Activated T-cell treated with anti-CD3 and anti-CD28 coated beads for 48 hours (primary cell): Measurements from ENCODE around the gene MPEG1.

Source experiments
- DNase-seq: peaks from one replicate; pipeline ENCODE4 v3.0.0-alpha.2; 2020; ENCODE audit warnings: low read depth

Gene MPEG1, protein sequence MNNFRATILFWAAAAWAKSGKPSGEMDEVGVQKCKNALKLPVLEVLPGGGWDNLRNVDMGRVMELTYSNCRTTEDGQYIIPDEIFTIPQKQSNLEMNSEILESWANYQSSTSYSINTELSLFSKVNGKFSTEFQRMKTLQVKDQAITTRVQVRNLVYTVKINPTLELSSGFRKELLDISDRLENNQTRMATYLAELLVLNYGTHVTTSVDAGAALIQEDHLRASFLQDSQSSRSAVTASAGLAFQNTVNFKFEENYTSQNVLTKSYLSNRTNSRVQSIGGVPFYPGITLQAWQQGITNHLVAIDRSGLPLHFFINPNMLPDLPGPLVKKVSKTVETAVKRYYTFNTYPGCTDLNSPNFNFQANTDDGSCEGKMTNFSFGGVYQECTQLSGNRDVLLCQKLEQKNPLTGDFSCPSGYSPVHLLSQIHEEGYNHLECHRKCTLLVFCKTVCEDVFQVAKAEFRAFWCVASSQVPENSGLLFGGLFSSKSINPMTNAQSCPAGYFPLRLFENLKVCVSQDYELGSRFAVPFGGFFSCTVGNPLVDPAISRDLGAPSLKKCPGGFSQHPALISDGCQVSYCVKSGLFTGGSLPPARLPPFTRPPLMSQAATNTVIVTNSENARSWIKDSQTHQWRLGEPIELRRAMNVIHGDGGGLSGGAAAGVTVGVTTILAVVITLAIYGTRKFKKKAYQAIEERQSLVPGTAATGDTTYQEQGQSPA

DNA sequence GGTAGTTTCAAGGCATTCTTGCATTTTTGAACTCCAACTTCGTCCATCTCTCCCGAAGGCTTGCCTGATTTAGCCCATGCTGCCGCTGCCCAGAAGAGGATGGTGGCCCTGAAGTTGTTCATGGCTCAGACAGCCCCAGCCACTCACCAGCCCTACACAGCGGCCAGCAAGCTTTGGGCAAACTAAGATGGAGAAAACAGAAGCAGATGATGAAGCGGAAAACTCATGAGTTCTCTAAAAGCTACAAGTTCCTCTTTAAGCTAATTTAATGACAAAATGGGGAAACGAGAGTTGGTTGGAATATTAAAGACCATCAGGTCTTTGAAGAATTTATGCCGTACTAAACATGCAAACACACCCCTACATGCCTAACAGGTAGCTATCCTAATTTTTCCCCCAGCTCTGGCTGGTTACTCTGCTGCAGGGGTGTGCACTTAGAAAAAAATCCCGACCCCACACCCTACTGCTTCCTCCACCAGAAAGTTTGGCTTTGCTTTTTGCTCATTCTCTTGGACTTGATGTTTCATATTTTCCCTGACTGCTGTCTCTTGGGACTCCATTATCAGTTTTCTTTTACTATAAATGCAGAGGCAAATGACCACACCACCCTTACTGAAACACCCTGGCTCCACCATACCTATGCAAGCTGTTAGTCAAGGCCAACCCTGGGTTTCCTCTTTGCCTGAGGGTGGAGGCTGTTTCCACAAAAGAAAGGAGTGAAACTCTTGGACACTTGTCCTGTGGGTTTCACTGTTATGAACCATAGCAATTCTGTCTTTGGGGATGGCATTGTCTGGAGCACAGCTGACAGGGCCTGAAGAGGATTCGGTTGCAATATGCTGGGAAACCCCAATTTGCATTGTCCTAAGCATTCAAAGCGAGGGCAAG lies at the start of gene MPEG1:
MPEG1 (minus strand) TSS at position 184 of the 888 bp plus-strand sequence; CDS start at position 122, 62 bp downstream.
- no peak for DNase-seq

DNA sequence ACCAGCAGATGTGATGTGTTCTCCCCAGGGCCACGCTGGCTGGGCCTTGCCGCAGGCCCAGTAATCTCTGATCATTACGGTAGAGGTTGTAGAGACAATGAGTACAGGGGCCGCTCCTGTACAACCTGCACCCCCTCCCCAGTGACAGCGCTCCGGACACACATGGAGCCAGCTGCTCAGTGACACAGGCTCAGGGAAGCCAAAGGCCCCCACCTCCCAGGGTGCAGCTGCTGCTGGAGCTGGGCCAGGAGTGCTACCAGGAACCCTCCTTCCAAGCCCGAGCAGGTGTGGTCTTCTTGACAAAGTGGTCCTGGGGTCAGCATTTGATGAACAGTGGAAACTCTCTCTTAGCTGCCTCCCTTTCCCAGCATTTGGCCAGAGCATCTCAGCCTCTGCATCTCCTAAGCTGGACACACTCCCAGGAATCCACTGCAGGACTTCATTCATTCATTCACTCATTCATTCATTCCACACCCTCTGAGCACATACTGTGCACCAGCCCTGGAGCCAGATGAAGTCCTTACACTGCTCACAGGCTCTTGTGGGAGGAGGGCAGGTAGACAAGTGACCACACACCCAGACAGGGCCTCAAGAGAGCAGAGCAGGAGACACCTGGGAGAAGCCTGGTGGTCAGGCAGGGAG lies 49.6 kb upstream of the MPEG1 start:
- DNase-seq = no peak

DNA sequence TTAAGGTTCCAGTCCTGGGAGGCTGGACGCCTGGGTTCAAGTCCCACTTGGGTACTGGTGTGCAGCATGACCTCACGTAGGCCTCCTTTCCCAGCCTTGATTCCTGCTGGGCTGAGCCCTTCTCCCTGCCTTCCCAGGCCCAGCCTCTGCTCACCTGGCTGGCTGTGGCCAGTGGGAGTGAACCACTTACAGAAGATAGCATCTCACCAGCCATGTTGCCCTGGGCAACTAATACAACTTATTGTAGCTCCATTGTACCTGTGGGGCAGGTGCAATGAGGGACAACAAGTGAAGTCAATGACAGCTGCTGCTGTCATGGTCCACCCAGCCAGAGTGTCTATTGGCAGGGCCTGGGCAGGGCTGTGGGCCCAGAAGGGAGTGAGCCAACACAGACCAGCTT lies 48.4 kb upstream of the MPEG1 start:
- no peak for DNase-seq

DNA sequence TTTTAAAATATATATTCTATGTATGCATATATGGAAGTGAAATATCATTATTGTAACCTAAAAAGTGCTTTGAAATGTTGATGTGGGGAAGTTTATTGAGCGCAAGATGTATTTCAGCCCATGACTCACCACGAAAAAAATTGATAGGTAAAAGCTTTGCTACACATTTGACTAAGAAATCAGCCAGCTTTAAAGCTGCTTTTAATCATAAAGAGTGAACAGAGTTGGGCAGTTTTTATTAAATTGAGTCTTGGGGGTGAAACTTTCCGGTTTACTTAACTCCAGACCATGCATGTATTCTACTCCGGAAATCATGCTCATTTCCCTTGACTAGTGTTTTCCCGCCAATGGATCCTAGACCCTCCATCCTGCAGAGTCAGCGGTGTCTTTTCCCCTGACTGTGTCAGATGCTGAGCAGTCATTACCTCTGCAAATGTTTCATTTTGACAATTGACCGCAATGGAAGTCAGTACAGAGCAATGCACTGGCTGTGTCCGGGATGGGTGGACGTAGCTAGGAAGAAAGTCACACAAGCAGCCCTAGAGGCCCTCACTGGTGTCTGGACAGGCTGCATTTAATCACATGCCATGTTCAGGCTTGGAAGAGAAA lies 47.2 kb upstream of the MPEG1 start:
- no peak for DNase-seq

DNA sequence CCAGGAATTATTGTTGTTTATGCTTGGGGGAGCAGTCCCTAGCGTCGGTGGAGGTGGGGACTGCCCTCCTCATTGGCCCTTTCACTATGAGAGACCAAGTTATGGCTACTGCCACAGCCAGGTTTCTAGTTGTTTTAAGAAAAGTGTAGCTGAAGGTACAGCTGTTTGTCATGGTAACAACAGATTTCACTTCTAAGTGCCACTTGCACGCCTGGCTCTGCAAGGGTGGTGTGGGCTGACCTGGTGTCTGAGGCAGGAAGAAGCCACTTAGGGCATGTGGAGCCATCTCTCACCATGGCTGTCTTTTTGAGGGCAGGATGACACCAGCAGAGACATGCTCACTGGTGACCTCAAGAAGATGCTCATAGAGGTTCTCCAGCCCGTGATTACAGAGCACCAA lies 46.3 kb upstream of the MPEG1 start:
- no peak for DNase-seq

DNA sequence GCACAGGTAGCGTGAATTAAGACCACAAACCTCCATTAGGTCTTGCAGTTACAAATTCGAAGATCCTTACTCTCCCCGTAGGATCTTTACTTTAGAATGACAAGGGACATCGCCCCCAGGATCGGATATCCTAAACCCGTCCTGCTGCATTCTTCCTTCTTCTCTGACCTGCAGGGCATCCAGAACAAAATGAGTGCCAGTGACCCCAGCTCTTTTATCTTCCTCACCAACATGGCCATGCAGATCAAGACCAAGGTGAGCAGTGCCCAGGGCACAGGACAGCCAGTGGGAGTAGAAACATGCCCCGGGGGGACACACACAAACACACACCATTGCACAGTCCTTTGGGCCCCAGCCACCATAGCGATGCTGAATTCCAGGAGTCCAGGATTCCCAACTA lies 42.6 kb upstream of the MPEG1 start:
- DNase-seq = no peak

DNA sequence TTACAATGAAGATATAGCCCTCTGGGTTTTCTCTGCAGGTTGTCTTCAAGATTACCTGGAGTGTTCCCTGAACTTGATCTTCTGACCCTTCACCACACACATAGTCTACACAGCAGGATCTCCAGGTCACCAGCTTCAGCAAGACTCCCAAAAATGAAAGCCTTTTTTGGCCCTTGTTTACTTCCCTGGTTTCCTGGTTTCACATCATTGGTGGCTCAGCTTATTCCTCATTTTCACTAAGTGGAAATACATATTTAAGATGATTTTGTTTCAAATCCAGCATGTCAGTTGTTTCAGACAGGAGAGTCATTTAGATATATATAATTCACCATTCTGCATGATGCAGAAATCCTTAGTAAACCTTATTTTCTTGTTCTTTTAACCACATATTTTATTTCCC lies 41.6 kb upstream of the MPEG1 start:
- no peak for DNase-seq

DNA sequence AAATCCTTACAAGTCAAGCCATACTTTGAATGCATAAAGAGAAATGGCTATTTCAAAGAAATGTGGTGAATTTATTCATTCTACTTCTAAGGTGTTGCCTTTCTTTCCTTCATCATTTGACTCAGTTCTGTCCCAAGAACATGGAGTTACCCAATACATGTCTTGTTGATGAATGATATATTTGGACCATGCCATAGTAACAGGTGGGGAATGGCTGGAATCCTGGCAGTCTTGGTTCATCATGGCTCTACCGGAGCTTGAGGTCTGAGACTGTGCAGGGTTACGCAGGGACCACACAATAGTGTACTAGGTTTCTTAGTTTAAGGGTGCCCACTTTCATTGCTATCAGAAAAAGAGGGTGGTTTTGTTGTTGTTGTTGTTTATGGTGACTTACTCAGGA lies 40.3 kb upstream of the MPEG1 start:
- DNase-seq = no peak

DNA sequence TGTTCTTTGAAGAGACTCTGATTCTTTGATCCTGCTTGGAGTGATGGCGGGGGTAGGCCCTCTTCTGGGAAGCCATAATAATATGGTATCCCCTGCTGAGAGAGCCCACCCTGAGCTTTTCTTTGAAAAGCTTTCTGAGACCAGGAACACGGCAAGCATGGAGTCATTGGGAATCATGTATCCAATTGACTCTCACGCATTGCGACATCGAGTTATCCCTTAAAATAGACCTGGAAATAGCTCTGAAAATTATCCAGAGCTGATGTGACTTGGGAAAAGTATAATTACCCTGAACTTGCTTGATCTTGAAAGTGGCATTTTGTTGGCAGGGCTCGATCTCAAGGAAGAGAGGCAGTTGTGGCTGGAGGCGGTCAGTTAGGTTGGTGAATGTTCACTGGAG lies 36.8 kb upstream of the MPEG1 start:
- DNase-seq = no peak

DNA sequence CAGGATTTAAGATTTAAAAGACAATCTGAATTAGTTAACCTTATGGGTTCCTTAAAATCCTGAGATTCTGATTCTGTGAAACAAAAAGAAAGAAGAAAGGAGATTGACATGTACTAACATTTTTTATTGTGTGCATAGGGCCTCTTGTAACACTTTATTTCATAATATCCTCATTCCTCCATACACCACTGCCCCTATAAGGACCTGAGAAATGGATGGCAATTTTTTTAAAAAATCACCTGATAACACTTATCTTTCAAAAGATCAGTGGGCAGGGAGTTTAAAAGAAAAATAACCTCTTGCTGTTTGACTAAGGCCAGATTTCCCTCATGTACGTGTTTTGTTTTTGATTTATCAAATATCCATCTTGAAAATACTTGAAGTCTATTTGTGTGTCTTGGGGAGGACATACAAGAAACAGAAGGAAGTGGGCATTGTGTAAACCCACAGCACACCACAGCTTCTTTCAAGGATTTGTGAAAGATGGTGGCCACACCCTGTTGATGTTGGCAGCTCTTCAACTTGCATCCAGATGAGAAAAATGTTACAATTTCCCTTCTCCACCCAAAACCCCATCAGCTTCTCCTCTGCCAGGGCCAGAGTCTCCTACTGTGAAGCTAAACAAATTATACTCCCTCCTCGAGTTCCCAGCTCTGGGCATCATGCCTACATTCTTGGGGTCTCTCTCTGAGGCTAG lies 35.0 kb upstream of the MPEG1 start:
- DNase-seq = no peak

DNA sequence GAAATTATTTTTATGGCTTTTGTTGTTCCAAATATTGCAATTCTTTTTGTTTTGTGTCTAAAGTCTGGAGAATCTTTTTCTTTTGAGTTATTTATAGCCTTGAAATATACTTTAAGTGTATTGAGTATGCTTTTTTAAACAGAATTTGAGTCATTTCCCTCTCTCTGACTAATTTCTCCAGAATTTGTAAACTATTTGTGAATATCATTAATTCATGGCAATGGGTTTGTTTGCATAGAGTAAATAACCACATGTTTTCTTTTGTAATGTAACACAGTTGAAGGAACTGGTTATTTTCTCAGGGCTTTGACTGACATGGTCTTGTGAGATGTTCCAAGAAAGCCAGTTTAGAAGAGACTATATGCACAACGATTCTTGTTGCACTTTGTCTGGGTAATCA lies 30.9 kb upstream of the MPEG1 start:
- DNase-seq = no peak

DNA sequence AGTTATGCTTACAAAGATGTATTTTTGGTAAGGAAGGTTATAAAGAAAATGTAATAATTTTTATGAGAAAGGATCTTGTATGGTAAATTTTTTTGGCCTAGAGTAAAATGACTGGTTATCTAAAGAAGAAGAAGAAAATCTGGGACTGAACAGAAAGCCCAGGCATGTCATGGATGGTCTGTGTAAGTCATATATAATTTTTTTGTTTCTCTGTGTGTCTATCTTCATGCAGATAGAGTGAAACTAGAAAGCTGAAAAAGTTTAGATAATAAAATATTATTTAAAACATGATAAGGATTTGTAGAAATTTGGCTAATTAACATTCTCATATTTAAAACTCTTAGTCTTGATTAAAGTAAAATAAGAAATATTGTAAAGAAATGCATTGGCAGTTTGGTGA lies 27.6 kb upstream of the MPEG1 start:
- no peak for DNase-seq

DNA sequence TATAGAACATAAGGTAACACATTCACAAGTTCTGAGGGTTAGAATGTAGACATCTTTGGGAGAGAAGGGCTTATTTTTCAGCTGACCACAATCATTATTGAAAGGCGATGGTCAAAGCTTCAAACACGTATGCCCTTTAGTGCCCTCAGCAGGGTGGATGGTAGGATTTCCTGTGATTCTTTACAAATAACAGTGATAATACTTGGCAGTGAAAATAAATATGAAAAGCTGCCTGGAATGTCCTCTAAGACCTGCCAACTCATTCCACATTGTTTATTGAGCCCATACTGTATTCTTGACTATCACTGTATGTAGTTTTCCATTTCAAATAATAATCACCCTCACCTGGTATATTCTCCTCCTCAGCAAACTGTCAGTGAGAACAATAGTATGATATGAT lies 13.7 kb upstream of the MPEG1 start:
- DNase-seq = no peak

DNA sequence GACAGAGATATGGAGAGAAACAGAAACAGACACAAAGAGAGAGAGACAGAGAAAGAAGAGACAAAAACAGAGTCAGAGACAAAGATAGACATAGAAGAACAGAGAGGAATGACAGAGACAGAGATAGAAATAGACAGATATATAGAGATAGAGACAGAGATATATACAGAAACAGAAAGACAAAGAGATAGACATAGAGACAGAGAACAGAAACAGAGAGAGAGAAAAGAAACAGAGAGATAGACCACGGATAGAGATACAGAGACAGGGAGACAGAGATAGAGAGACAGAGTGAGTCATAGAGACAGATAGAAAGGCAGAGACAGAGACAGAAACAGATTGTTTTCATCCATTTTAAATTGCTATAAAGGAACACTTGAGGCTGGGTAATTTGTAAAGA lies 12.3 kb upstream of the MPEG1 start:
- no peak for DNase-seq

DNA sequence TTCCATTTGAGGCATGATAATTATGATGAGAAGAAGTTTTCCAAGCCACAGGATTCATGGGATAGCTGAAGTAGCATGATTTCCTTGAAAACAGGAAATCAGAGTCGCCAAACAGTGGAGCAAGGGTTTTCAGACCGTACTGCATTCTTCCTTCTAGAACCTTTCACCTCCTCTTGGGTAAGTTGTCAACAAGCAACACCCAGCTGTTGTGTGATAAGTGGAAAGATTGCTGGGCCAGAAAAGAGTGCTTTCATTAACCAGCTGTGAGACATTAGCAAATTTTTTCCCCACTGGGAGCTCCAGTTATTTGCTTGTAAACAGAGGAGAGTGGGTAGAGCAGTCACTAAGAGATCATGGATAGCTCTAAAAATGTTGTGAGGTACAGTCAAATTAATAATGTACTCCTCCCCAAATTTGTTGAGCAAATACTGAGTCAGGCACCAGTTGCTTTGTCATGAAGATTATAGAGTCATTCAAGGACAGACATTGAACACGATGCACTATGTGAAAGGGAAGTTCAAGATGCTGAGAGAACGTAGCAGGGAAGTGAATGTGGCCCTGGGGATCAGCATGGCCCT lies 11.7 kb upstream of the MPEG1 start:
- no peak for DNase-seq

DNA sequence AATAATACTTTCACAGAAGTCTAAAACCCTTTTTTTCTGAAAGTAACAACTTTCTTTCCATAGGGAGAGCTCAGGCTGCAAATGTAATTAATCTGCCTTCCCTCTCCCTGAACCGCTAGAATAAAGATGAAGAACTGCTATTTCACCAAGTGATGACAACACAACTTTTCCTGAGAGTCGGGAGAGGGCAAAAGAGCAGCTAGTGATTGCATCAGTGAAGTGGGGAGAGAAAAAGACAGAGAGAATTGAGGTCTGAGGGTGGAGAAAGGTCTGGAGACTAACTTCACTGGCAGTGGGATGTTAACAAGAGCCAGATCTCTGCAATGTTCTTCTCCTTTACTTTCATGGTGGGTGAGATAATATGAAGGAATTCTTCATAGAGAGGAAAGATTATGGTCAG lies 10.9 kb upstream of the MPEG1 start:
- no peak for DNase-seq

DNA sequence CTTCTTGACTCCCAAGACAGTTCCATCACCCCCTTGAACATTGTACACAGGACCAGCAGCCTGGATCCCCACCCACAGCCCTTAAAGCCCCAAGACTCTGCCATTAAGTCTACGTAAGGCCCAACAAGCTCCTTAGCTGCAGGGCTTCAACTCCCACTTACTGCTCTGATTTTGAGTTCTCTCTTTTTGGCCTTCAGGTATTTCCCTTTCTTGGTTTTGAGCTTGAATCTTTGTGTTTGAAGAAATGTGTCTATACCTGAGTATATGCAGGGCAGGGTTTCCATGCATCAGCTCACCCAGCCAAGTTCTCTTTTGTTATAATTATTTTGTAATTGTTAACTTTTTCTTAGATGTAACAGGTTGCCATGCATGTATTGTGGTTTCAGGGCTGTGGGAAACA lies 10.4 kb upstream of the MPEG1 start:
- no peak for DNase-seq

DNA sequence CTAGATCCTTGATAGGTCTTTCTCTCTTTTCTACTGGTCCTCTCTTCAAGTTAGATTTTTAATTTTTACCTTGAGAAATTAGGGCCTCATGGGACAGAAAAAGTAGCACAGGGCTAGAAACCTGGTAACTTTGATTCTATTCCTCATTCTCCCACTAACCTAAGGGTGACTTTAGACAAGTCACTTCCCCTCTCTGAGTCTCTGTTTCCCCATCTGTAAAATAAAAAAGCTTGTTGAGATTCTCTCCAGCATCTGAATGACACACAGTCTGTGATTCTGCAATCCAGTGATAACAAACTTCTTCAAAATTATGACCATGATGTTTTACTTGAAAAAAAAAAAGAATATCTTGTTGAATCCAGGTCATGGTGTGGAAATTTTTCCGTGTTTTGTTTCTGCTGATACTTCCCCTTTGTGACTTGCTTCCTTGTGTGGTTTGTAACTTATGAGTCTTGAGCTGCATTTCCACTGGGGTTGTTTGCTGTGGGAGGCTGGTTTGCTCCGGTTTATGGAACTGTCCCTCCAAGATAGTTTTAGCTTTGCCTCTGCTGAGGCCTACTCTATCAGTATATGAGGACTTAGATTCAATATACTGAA lies 9.8 kb upstream of the MPEG1 start:
- no peak for DNase-seq

DNA sequence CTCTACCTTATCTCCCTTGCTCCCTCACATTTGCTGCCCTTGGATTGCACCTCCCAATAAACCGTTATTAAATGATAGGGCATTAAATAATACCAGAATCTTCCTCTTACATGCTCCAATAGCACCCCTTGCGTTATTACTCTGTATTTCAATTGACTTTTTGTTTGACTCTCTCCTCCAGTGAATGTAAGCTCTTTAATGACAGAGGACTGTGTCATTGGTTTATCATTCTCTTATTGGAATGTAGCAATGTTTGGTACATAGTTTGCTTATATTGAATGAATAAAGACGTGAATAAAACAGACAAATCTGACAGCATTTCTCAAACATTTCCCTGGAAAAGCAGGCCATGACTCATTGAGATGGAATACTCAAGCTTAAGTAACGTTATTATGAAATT lies 8.7 kb upstream of the MPEG1 start:
- DNase-seq = no peak

DNA sequence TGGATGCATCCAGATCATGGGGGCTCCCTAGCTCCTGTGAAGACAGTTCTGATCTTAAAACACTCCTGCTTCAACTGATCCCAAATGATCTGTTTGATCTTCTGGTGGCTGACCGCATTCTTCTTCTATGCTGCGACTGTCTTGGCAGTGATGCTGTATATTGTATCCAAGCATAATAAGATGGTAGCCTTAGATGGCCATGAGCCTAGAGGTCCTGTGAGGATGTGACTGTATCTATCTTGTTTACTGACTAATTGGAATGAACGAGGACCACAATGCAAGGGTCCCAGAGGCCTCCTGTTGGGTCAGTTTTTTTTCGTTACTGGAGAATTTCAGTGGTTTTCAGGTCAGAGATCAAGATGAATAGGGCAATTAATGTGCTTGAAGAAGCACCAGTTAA lies 7.1 kb upstream of the MPEG1 start:
- no peak for DNase-seq
